Sigmoid colon (tissue), 4 donors: ENCODE results near the gene NACC2.

ENCODE experiments used
- EP300 ChIP-seq, 4 donors: sonication (generic); formaldehyde crosslinking; IDR thresholded peaks; one replicate each; pipeline ENCODE4 v1.6.1; 2017; ENCODE audit warnings: antibody characterized with exemption in 4 of 4
- POLR2A ChIP-seq, 2 donors: fragments of 450-650 bp; IDR thresholded peaks; one replicate each; pipeline ENCODE4 v1.6.1; 2016; ENCODE audit warnings: antibody characterized with exemption in 2 of 2, mild to moderate bottlenecking in 2 of 2, moderate library complexity in 2 of 2
- POLR2AphosphoS5 ChIP-seq, 4 donors: sonication (generic); formaldehyde crosslinking; IDR thresholded peaks; one replicate each; pipeline ENCODE4 v1.6.1; 2017; ENCODE audit warnings: antibody characterized with exemption in 4 of 4
- TF ChIP-seq, protein P1 (sequence below), 4 experiments: fragments of 450-650 bp in 3 of 4; fragments of 200-600 bp in 1 of 4; IDR thresholded peaks; one replicate each; pipeline ENCODE4 v1.5.1; 2016 to 2019; ENCODE audit warnings: antibody characterized with exemption in 4 of 4, mild to moderate bottlenecking in 3 of 4, moderate library complexity in 2 of 4

GRCh38 chr9:136031741-136032730 is 63.1 kb downstream of the NACC2 start:
- TF ChIP-seq POLR2A (IDR thresholded peaks at IDR 0.05), result no peak
- TF ChIP-seq, protein P1, sequence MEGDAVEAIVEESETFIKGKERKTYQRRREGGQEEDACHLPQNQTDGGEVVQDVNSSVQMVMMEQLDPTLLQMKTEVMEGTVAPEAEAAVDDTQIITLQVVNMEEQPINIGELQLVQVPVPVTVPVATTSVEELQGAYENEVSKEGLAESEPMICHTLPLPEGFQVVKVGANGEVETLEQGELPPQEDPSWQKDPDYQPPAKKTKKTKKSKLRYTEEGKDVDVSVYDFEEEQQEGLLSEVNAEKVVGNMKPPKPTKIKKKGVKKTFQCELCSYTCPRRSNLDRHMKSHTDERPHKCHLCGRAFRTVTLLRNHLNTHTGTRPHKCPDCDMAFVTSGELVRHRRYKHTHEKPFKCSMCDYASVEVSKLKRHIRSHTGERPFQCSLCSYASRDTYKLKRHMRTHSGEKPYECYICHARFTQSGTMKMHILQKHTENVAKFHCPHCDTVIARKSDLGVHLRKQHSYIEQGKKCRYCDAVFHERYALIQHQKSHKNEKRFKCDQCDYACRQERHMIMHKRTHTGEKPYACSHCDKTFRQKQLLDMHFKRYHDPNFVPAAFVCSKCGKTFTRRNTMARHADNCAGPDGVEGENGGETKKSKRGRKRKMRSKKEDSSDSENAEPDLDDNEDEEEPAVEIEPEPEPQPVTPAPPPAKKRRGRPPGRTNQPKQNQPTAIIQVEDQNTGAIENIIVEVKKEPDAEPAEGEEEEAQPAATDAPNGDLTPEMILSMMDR (IDR thresholded peaks at IDR 0.05), result no peak
- no peak for TF ChIP-seq EP300 (IDR thresholded peaks at IDR 0.05)
- no peak for TF ChIP-seq POLR2AphosphoS5 (IDR thresholded peaks at IDR 0.05)
